H9 (cell line): ENCODE results near the gene FAM174C. TPM values are rescaled to one million over a fixed set of nuclear protein-coding genes. Genes with fewer than 3 reads are reported as not detected.

Experiments
- DNase-seq: peaks from one replicate; pipeline ENCODE4 v3.0.0-alpha.2; 2017
- H2AFZ ChIP-seq: one replicate; pipeline ENCODE4 v1.6.1; 2013; ENCODE audit warnings: mild to moderate bottlenecking, low read length, control low read depth, moderate library complexity
- H2AK5ac ChIP-seq: 2 replicates; pipeline ENCODE4 v1.6.1; 2013; ENCODE audit warnings: low read length, control low read depth, mixed read lengths; ENCODE audit not compliant: insufficient read length
- H2BK120ac ChIP-seq: one replicate; pipeline ENCODE4 v1.6.1; 2013; ENCODE audit warnings: low read depth, mild to moderate bottlenecking, low read length, control low read depth, inconsistent platforms; ENCODE audit not compliant: poor library complexity, severe bottlenecking
- H2BK12ac ChIP-seq: 2 replicates; pipeline ENCODE4 v1.6.1; 2013; ENCODE audit warnings: low read length, control low read depth, mixed read lengths, low read depth; ENCODE audit not compliant: insufficient read length
- H2BK15ac ChIP-seq: 2 replicates; pipeline ENCODE4 v1.6.1; 2013; ENCODE audit warnings: low read depth, low read length, control low read depth
- H2BK20ac ChIP-seq: one replicate; pipeline ENCODE4 v1.6.1; 2013; ENCODE audit warnings: low read depth, mild to moderate bottlenecking, low read length, control low read depth, inconsistent platforms; ENCODE audit not compliant: poor library complexity, severe bottlenecking
- H2BK5ac ChIP-seq: 2 replicates; pipeline ENCODE4 v1.6.1; 2013; ENCODE audit warnings: low read length, control low read depth, mixed read lengths; ENCODE audit not compliant: insufficient read length
- H3K14ac ChIP-seq: 2 replicates; pipeline ENCODE4 v1.6.1; 2013; ENCODE audit warnings: low read length, control low read depth; ENCODE audit not compliant: insufficient read depth
- H3K18ac ChIP-seq: 2 replicates; pipeline ENCODE4 v1.6.1; 2013; ENCODE audit warnings: low read depth, mild to moderate bottlenecking, mixed read lengths, low read length, control low read depth; ENCODE audit not compliant: insufficient read length
- H3K23ac ChIP-seq: 2 replicates; pipeline ENCODE4 v1.6.1; 2013; ENCODE audit warnings: low read length, control low read depth, mixed read lengths, low read depth; ENCODE audit not compliant: insufficient read length
- H3K23me2 ChIP-seq: 2 replicates; pipeline ENCODE4 v1.6.1; 2013; ENCODE audit warnings: low read depth, mild to moderate bottlenecking, mixed read lengths, low read length, control low read depth; ENCODE audit not compliant: insufficient read length, poor library complexity, severe bottlenecking
- H3K27ac ChIP-seq: 2 replicates; pipeline ENCODE4 v1.5.1; 2013; ENCODE audit warnings: low read length, control low read depth, mixed read lengths, low read depth; ENCODE audit not compliant: insufficient read length
- H3K27me3 ChIP-seq: 2 replicates; pipeline ENCODE4 v1.6.1; 2013; ENCODE audit warnings: low read length, control low read depth, inconsistent platforms; ENCODE audit not compliant: insufficient read depth
- H3K4ac ChIP-seq: 2 replicates; pipeline ENCODE4 v1.6.1; 2013; ENCODE audit warnings: low read depth, mild to moderate bottlenecking, control low read depth, inconsistent platforms, low read length, moderate library complexity
- H3K4me1 ChIP-seq: 2 replicates; pipeline ENCODE4 v1.6.1; 2013; ENCODE audit warnings: low read length, control low read depth, inconsistent platforms; ENCODE audit not compliant: insufficient read depth
- H3K4me2 ChIP-seq: 2 replicates; pipeline ENCODE4 v1.6.1; 2013; ENCODE audit warnings: low read length, control low read depth, mixed read lengths; ENCODE audit not compliant: insufficient read length, insufficient read depth
- H3K56ac ChIP-seq: 2 replicates; pipeline ENCODE4 v1.6.1; 2013; ENCODE audit warnings: low read depth, mild to moderate bottlenecking, mixed read lengths, low read length, control low read depth; ENCODE audit not compliant: insufficient read length
- H3K79me1 ChIP-seq: 2 replicates; pipeline ENCODE4 v1.6.1; 2013; ENCODE audit warnings: low read depth, mild to moderate bottlenecking, moderate library complexity, low read length, control low read depth, inconsistent platforms; ENCODE audit not compliant: insufficient read depth, poor library complexity, severe bottlenecking
- H3K79me2 ChIP-seq: 2 replicates; pipeline ENCODE4 v1.6.1; 2013; ENCODE audit warnings: low read length, control low read depth, inconsistent platforms; ENCODE audit not compliant: insufficient read depth
- H3K9ac ChIP-seq: 2 replicates; pipeline ENCODE4 v1.6.1; 2013; ENCODE audit warnings: low read length, control low read depth, mixed read lengths; ENCODE audit not compliant: insufficient read length; ENCODE audit errors: extremely low read depth
- H3K9me3 ChIP-seq: one replicate; pipeline ENCODE4 v1.6.1; 2013; ENCODE audit warnings: low read depth, low read length, inconsistent platforms; ENCODE audit not compliant: control insufficient read depth
- H3T11ph ChIP-seq: one replicate; pipeline ENCODE4 v1.6.1; 2013; ENCODE audit warnings: mild to moderate bottlenecking, low read length, control low read depth, inconsistent platforms
- H4K20me1 ChIP-seq: one replicate; pipeline ENCODE4 v1.6.1; 2013; ENCODE audit not compliant: control insufficient read depth, insufficient read length, insufficient read depth
- H4K5ac ChIP-seq: 2 replicates; pipeline ENCODE4 v1.6.1; 2013; ENCODE audit warnings: low read depth, mild to moderate bottlenecking, mixed read lengths, low read length, control low read depth; ENCODE audit not compliant: insufficient read length
- H4K8ac ChIP-seq: replicated peaks from 2 replicates; pipeline ENCODE4 v1.6.1; 2013; ENCODE audit warnings: low read length, control low read depth, mixed read lengths, low read depth; ENCODE audit not compliant: insufficient read length
- H4K91ac ChIP-seq: 2 replicates; pipeline ENCODE4 v1.6.1; 2013; ENCODE audit warnings: low read depth, mild to moderate bottlenecking, moderate library complexity, mixed read lengths, low read length, control low read depth; ENCODE audit not compliant: insufficient read length
- H3K27ac Mint-ChIP-seq, 3 experiments: 2 replicates in 2 of 3; 3 replicates in 1 of 3; pipeline ENCODE4 v1.8.0; 2020 to 2021; ENCODE audit warnings: mixed read lengths in 3 of 3, mild to moderate bottlenecking in 1 of 3, moderate library complexity in 1 of 3
- H3K27me3 Mint-ChIP-seq: 2 replicates; pipeline ENCODE4 v1.8.0; 2021; ENCODE audit warnings: low read depth, mild to moderate bottlenecking, moderate library complexity, mixed read lengths
- H3K36me3 Mint-ChIP-seq, 3 experiments: 2 replicates in 2 of 3; 3 replicates in 1 of 3; pipeline ENCODE4 v1.8.0; 2020 to 2021; ENCODE audit warnings: low read depth in 3 of 3, mixed read lengths in 3 of 3; ENCODE audit not compliant: insufficient read depth in 1 of 3
- H3K4me1 Mint-ChIP-seq, 2 experiments: 2 replicates each; pipeline ENCODE4 v1.8.0; 2020; ENCODE audit warnings: mixed read lengths in 2 of 2
- H3K4me3 Mint-ChIP-seq, 2 experiments: 2 replicates in 1 of 2; 3 replicates in 1 of 2; pipeline ENCODE4 v1.8.0; 2020 to 2021; ENCODE audit warnings: mild to moderate bottlenecking in 2 of 2, mixed read lengths in 2 of 2, moderate library complexity in 1 of 2
- H3K9me3 Mint-ChIP-seq, 2 experiments: 2 replicates in 1 of 2; 3 replicates in 1 of 2; pipeline ENCODE4 v1.8.0; 2020; ENCODE audit warnings: mild to moderate bottlenecking in 2 of 2, mixed read lengths in 2 of 2, moderate library complexity in 1 of 2
- CTCF ChIP-seq: fragments of 200-600 bp; sonication (generic); conservative IDR thresholded peaks from 3 replicates; pipeline ENCODE4 v1.8.0; 2021; ENCODE audit warnings: antibody characterized with exemption, mild to moderate bottlenecking
- WGBS: extraction: QIAGEN DNeasy Blood & Tissue Kit; methylation state at CpG from one replicate; pipeline ENCODE4 v1.1.7; 2013; ENCODE audit warnings: missing lambda C conversion rate, low lambda C conversion rate, mixed read lengths; ENCODE audit not compliant: insufficient read length; ENCODE audit errors: extremely low coverage; 5-methylcytosine and 5-hydroxymethylcytosine counted together
- total RNA-seq: library from RNA; stranded (reverse); gene quantifications from 2 replicates; pipeline ENCODE4 v1.2.1, GENCODE V29; 2021

Gene FAM174C
- total RNA-seq, 1 experiment from 2014 or later = 63.0 TPM

- Histone ChIP-seq H3K18ac (no peak overlapping the region), H3K23ac (no peak overlapping the region), H2BK20ac (no peak overlapping the region), H2BK5ac (no peak overlapping the region), H4K91ac (no peak overlapping the region), H3K4me1 (no peaks in the 10 kb centered on the region), H2BK15ac (no peak overlapping the region), H2AFZ (no peak overlapping the region), H3K9me3 (no peaks in the 10 kb centered on the region), H3T11ph (no peak overlapping the region), H3K56ac (no peak overlapping the region), H3K23me2 (peaks cover 5% of the 10 kb centered on the region), H4K20me1 (no peaks in the 10 kb centered on the region), H3K14ac (no peak overlapping the region), H3K4ac (no peak overlapping the region), H3K79me1 (no peaks in the 10 kb centered on the region), H3K4me2 (no peak overlapping the region), H3K27me3 (no peaks in the 10 kb centered on the region), H2BK120ac (no peak overlapping the region), H2BK12ac (no peak overlapping the region), H3K9ac (no peak overlapping the region), H4K5ac (no peak overlapping the region), H2AK5ac (no peak overlapping the region), H3K27ac (no peak overlapping the region), H4K8ac (no peak overlapping the region), H3K79me2 (no peaks in the 10 kb centered on the region)
- TF ChIP-seq CTCF = no peak
- Mint-ChIP-seq H3K36me3 (no peaks in the 10 kb centered on the region), H3K4me1 (peaks cover 0 to 15% of the 10 kb centered on the region in 2 experiments; a peak in 2 of 4 replicates), H3K27me3 (peaks cover 28% of the 10 kb centered on the region), H3K9me3 (no peaks in the 10 kb centered on the region; a peak in 1 of 5 replicates), H3K4me3 (no peak overlapping the region), H3K27ac (no peak overlapping the region)
- DNase-seq = no peak
- no CpG with 5 or more reads among the region's 61 CpGs for WGBS
Observed at GRCh38 chr19:1312767-1313694, 37.7 kb downstream of the FAM174C start.
